Activated CD8-positive, alpha-beta memory T cell treated with anti-CD3 and anti-CD28 coated beads for 1 hour (primary cell): Measurements from ENCODE around the gene POLR2M.

Experiments used
- DNase-seq, 2 donors: peaks; one replicate each; pipeline ENCODE4 v3.0.0-alpha.2; 2020; ENCODE audit warnings: low read depth in 1 of 2; ENCODE audit errors: extremely low read depth in 1 of 2

POLR2M gene

GRCh38 chr15:57736591-57736990, 30.1 kb downstream of the POLR2M start:
- no peak for DNase-seq

DNA sequence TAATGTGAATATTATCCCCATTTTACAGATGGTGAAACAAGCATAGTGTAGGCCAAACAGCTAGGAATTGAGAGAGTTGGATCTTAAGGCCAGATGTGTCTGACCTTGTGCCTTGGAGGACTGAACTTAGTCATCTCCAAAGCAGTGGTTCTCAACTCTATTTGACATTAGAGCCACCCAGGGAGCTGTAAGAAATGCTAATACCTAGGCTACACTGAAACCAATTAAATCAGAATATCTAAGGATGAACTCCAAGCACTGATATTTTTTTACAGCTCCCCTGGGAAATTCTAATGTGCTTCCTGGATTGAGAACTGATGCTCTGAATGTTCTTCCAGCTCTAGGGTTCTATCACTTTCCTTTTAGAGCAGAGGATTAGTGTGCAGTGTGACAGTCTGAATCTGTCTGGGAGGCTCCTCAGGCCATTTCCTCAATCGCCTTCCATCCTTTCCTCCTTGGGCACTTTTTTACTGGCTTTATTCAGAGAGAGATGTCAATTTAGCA, 32.3 kb downstream of the POLR2M start:
- no peak for DNase-seq

GRCh38 chr15:57740048-57740447, 33.5 kb downstream of the POLR2M start:
- DNase-seq, result no peak

GRCh38 chr15:57741089-57741488, 34.6 kb downstream of the POLR2M start:
- DNase-seq, result no peak

GRCh38 chr15:57743424-57743823, 36.9 kb downstream of the POLR2M start:
- no peak for DNase-seq

DNA sequence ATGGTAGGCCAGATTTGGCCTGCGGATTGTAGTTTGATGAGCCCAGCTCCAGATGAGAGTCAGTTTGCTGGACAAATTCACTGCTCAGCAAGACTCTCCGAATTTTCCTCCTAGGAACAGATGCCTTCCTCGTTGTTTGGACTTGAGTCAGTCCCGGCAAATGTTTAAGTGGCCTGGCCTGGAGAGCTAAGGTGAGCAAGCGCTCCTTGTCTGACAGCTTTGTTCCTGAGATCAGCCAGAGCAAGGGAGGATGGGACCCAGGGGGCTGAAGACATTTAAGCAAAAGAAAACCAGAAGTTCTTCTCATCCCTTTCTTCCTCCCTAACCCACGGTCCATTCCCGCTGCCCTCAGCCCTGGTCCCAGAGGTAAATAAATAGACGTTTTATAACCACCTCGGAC, 40.3 kb downstream of the POLR2M start:
- no peak for DNase-seq

DNA sequence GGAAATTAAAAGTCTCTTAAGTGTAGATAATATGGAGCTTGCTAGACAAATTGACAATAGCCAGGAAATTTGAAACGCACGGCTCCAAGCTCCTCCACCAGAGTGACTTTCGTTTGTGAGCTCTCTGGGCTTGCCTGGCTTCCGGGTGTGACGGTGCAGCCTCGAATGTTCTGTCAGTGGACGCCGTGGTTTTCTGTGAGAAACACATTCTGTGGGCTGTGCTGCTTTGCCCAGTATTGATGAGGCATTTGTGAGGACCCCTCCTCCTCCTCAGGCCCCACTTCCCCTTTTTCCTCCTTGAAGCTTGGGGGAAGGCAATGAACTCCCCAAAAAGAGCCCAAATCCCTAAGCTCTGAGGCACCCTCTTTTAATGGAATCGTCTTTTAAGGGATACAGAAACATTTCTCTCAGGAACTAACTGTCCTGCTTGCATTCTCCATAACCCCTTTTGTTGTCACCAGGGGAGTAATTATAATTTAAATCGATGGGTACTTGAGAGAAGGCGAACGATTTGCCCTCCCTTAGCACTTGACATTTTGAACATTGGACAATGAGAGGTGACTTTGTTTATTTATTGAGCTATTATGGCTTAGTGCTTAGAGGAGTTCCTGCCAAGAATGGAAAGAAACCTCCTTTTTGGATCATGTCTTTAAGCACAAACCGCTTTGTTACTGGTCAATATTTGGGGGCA, 40.8 kb downstream of the POLR2M start:
- no peak for DNase-seq

GRCh38 chr15:57751177-57751800, 44.8 kb downstream of the POLR2M start:
- no peak for DNase-seq

DNA sequence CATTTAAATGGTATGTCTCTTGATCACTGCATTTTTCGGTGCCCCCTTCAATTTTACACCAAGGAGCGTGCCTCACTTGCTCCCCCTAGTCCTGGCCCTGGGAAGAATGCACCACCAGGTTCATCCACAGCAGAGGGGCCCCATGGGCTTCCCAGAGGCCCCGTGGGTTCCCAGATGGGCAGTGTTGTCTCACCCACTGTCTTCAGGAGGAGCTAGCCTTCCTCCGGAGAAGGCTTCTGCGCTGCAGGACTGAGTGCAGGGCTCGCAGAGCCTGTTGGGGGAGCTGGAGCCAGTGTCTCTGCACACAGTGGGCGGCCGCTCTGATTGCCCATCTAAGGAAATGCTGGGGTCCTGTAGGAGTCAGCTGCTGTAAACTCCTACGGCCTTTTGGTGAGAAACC, 45.9 kb downstream of the POLR2M start:
- no peak for DNase-seq

- no peak for DNase-seq
Observed at GRCh38 chr15:57752840-57753239, 46.3 kb downstream of the POLR2M start.

DNA sequence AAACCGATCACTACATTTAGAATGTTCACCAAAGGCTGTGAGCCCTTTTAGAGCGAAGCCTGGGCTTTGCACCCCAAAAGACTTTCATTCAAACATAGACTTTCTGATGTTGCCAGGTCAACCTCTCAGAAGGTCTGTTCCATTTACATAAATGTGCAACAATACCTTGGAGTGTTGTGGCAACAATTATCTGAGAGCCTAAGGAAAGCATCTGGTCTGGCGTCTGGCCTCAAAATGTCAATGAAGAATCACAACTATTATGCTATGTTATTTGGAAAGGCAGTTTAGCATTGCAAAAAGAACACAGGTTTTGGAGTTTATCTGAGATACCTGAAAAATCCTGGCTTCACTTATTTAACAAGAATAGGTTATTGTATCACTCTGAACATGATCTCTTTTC, 50.0 kb downstream of the POLR2M start:
- no peak for DNase-seq

DNA sequence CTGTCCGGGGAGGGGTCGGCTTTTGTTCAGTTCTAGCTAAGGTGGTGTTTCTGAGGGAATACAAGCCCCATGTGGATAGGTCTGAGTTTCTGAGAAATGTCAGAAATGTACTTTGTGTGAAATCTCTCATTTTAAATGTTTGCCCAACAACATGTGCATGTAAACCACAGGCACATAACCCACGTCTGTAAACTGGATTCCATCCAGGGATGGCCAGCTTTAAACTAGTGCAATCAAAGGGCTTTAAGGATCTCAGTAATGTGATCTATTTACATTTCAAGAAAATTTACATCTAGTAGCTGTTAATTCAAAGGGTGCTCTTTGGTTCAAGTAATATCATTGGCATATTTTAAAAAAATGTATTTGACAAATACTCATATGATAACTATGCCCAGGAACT, 52.0 kb downstream of the POLR2M start:
- DNase-seq, result no peak

DNA sequence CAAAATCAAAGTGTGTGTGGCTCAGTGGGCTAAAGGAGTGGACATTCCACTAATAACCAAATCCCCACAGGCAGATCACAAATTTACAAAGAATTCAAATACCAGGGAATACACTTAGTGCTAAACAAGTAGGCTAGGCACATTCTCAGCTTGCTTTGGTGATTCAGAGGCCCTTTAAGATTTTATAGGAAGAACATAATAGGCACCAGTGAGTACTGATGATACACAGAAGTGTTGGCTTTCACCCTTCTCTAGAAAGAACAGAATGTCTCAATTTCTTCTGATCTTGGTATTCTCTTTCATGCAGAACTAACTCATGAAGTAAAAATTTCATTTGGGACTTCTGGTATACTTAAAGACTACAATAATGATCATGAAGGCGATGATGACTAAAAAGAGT, 55.0 kb downstream of the POLR2M start:
- no peak for DNase-seq

- DNase-seq, result no peak
Observed at GRCh38 chr15:57762302-57762701, 55.8 kb downstream of the POLR2M start.

DNA sequence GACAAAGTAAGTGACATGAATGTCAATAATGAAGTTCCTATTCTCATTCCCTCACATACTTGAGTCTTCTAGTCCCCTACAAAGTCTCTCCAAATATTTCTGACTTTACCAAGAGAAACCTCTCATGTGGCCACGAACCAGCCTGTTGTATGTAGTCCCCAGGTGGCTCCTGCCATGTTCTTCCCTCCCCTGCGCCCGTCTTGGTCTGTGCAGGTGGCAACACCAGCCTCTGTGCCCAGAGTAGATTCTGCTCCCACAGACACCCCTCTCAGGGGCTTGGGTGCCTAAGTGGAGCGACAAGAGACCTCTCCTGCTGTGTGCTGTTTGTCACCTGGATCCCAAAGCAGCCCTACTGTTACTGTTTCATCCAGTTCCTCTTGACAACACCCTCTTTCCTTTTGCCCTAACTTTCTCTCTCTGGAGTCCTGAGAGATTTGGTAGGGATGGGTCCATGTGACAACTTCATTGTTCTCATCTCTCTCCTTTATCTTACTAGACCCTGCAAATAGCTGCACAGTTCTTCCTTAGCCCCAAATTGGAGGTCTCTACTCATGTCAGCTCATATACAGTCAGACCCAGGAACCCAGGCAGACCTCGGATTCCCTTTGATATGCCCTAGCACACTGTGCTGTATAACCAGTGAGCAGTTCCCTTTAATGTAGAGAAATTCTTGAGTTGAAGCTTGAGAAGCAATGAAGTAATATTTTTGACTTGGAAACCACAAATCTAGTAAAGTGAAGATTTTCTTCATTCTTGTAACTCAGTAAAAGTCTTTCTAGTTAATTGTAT, 56.9 kb downstream of the POLR2M start:
- no peak for DNase-seq
